ENCODE data around the gene ECEL1.

The ECEL1 gene

GRCh38 chr2:232498452-232498851 lies 10.8 kb upstream of the ECEL1 start:
- TF ChIP-seq, protein P1, sequence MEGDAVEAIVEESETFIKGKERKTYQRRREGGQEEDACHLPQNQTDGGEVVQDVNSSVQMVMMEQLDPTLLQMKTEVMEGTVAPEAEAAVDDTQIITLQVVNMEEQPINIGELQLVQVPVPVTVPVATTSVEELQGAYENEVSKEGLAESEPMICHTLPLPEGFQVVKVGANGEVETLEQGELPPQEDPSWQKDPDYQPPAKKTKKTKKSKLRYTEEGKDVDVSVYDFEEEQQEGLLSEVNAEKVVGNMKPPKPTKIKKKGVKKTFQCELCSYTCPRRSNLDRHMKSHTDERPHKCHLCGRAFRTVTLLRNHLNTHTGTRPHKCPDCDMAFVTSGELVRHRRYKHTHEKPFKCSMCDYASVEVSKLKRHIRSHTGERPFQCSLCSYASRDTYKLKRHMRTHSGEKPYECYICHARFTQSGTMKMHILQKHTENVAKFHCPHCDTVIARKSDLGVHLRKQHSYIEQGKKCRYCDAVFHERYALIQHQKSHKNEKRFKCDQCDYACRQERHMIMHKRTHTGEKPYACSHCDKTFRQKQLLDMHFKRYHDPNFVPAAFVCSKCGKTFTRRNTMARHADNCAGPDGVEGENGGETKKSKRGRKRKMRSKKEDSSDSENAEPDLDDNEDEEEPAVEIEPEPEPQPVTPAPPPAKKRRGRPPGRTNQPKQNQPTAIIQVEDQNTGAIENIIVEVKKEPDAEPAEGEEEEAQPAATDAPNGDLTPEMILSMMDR (IDR thresholded peaks at IDR 0.05) = no peak
- H3K4me1 ChIP-seq (ENCODE audit: control insufficient read depth in 1 of 2, insufficient read depth in 1 of 2, low read depth in 1 of 2, low read length in 1 of 2) = no peaks in the 10 kb centered on the region
- H3K36me3 ChIP-seq = no peaks in the 10 kb centered on the region
- no peaks in the 10 kb centered on the region for H3K9me3 ChIP-seq
- no peak overlapping the region for H3K4me3 ChIP-seq (ENCODE audit: low read depth in 1 of 2, low read length in 1 of 2)
- no peak overlapping the region for H3K27ac ChIP-seq
- H3K27me3 ChIP-seq = peaks cover 70% of the 10 kb centered on the region

GRCh38 chr2:232497348-232497747 lies 9.7 kb upstream of the ECEL1 start:
- TF ChIP-seq, protein P1 (IDR thresholded peaks at IDR 0.05) = no peak
- H3K4me3 ChIP-seq (ENCODE audit: low read depth in 1 of 2, low read length in 1 of 2) = no peak overlapping the region
- H3K4me1 ChIP-seq (ENCODE audit: control insufficient read depth in 1 of 2, insufficient read depth in 1 of 2, low read depth in 1 of 2, low read length in 1 of 2) = no peaks in the 10 kb centered on the region
- H3K27me3 ChIP-seq = peaks cover 59% of the 10 kb centered on the region
- H3K36me3 ChIP-seq = no peaks in the 10 kb centered on the region
- no peaks in the 10 kb centered on the region for H3K9me3 ChIP-seq
- H3K27ac ChIP-seq = no peak overlapping the region

DNA sequence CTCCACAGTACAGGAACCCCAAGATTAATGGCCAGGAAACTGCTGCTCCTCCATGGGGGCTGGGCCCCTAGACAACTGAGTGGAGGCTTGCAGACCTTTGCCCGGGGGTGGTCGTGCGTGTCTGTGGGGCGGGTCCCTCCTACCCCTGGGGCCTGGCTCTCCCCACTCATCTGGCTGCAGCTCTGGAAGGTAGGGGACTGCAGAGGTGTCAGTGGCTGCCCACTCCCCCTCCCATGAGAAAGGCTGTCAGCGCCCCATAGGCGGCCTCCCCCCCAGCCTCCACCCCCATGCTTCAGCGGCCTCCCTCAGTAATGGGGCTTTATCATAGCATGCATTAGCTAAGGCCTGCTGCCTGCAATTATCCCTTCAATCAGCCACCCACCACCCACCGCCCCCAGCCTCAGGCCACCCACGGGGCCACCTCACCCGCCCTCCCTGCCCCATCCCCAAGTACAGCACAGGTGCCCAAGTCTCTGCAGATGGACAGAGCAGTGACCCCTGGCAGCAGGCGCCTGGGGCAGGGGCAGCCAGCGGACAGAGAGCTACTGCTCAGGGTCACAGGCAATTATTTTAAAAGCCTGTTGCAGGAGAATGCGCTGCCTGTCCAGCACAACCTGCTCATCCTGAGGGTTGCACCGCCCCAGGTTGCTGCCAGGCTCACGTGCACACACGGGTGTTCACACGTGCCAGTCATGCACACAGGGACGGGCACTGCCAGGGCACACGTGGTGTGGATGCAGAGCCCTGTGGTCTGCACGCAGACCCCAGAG lies 9.1 kb upstream of the ECEL1 start:
- H3K36me3 ChIP-seq = no peaks in the 10 kb centered on the region
- peaks cover 52% of the 10 kb centered on the region for H3K27me3 ChIP-seq
- H3K4me3 ChIP-seq (ENCODE audit: low read depth in 1 of 2, low read length in 1 of 2) = no peak overlapping the region

DNA sequence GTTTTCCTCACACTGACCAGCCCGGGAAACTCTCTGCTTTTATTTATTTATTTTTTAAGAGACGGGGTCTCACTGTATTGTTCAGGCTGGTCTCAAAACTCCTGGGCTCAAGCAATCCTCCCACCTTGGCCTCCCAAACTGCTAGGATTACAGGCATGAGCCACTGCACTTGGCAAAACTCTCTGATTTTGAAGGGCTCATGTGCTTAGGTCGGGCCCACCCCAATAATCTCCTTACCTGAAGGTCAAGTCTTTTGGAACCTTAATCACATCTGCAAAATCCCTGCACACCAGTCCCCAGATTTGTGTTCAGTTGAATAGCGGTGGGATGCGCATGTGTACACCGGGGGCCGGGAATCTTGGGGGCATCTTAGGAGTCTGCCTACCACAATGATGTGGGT lies 7.7 kb upstream of the ECEL1 start:
- TF ChIP-seq, protein P1 (IDR thresholded peaks at IDR 0.05) = no peak
- Histone ChIP-seq H3K9me3 (no peaks in the 10 kb centered on the region), H3K36me3 (no peaks in the 10 kb centered on the region), H3K27ac (no peak overlapping the region), H3K4me1 (ENCODE audit: control insufficient read depth in 1 of 2, insufficient read depth in 1 of 2, low read depth in 1 of 2, low read length in 1 of 2) (no peaks in the 10 kb centered on the region), H3K27me3 (peaks cover 39% of the 10 kb centered on the region), H3K4me3 (ENCODE audit: low read depth in 1 of 2, low read length in 1 of 2) (no peak overlapping the region)

More for the DNA sequence above, 9.1 kb upstream of the ECEL1 start:
- Histone ChIP-seq H3K9me3 (no peaks in the 10 kb centered on the region), H3K4me1 (ENCODE audit: control insufficient read depth in 1 of 2, insufficient read depth in 1 of 2, low read depth in 1 of 2, low read length in 1 of 2) (no peaks in the 10 kb centered on the region), H3K27ac (no peak overlapping the region)
- TF ChIP-seq, protein P1 (IDR thresholded peaks at IDR 0.05) = no peak

- no peaks in the 10 kb centered on the region for H3K9me3 ChIP-seq
- H3K4me1 ChIP-seq (ENCODE audit: control insufficient read depth in 1 of 2, insufficient read depth in 1 of 2, low read depth in 1 of 2, low read length in 1 of 2) = no peaks in the 10 kb centered on the region
- H3K27me3 ChIP-seq = peaks cover 39% of the 10 kb centered on the region
- no peak overlapping the region for H3K27ac ChIP-seq
- no peaks in the 10 kb centered on the region for H3K36me3 ChIP-seq
- TF ChIP-seq, protein P1 (IDR thresholded peaks at IDR 0.05) = no peak
- no peak overlapping the region for H3K4me3 ChIP-seq (ENCODE audit: low read depth in 1 of 2, low read length in 1 of 2)
These were observed 6.9 kb upstream of the ECEL1 start for GRCh38 chr2:232494542-232494941.

Data from neutrophil (primary cell).